Gastrocnemius medialis (tissue), 4 donors: Measurements from ENCODE around the gene FAM168A. TPM values are rescaled to one million over a fixed set of nuclear protein-coding genes. Genes with fewer than 3 reads are reported as not detected.

ENCODE experiments used
- ATAC-seq, 2 donors: fragments of 150-250 bp; one replicate each; pipeline ENCODE4 v1.9.1; 2016
- DNase-seq, 2 donors: peaks; one replicate each; pipeline ENCODE4 v3.0.0-alpha.2; 2019
- H3K27ac ChIP-seq, 4 donors: fragments of 200-600 bp; sonication (generic); 1 replicate in 1 of 4; 2 replicates in 3 of 4; pipeline ENCODE4 v1.5.1; 2016 to 2018; ENCODE audit warnings: mild to moderate bottlenecking in 2 of 4, moderate library complexity in 1 of 4
- H3K27me3 ChIP-seq, 3 donors: fragments of 200-600 bp; sonication (generic) in 2 of 3; 1 replicate in 1 of 3; 2 replicates in 2 of 3; pipeline versions ENCODE4 v1.5.1 to v1.6.0; 2016 to 2019; ENCODE audit warnings: mild to moderate bottlenecking in 1 of 3, moderate library complexity in 1 of 3
- H3K36me3 ChIP-seq, 2 donors: fragments of 200-600 bp; sonication (generic) in 1 of 2; one replicate each; pipeline ENCODE4 v1.5.1; 2017 to 2018
- H3K4me1 ChIP-seq, 2 donors: fragments of 200-600 bp; sonication (generic) in 1 of 2; one replicate each; pipeline ENCODE4 v1.5.1; 2016 to 2017; ENCODE audit warnings: mild to moderate bottlenecking in 2 of 2
- H3K4me3 ChIP-seq, 4 donors: fragments of 200-600 bp; sonication (generic) in 3 of 4; 1 replicate in 1 of 4; 2 replicates in 3 of 4; pipeline ENCODE4 v1.5.1; 2016 to 2019; ENCODE audit warnings: mild to moderate bottlenecking in 2 of 4
- H3K9me3 ChIP-seq, 3 donors: fragments of 200-600 bp; sonication (generic) in 2 of 3; 1 replicate in 1 of 3; 2 replicates in 2 of 3; pipeline ENCODE4 v1.5.1; 2016 to 2019
- POLR2A ChIP-seq, 2 donors: fragments of 450-650 bp; IDR thresholded peaks; one replicate each; pipeline ENCODE4 v1.6.1; 2017; ENCODE audit warnings: antibody characterized with exemption in 2 of 2, mild to moderate bottlenecking in 2 of 2, moderate library complexity in 2 of 2
- in situ Hi-C, 4 donors: fragments of 200-750 bp; cut with MboI; loops; one replicate each; pipeline versions ENCODE4 v1.15.0 to v1.8.0; 2017; ENCODE audit warnings: low sequenced_read_pairs in 4 of 4
- intact Hi-C: fragments of 100-400 bp; cut with DNase I; formaldehyde crosslinking; loops from one replicate; pipeline ENCODE4 v1.15.1; 2023; ENCODE audit warnings: low total_unique reads
- total RNA-seq, 4 donors: library from RNA; depleted of rRNA; stranded (reverse); fragments of >200 nt; gene quantifications; one replicate each; pipeline versions ENCODE4 v1.1.0 to v1.2.3, GENCODE V29; 2016
- TF ChIP-seq, protein P1 (sequence below), 5 experiments: fragments of 450-650 bp in 3 of 5; fragments of 200-600 bp in 2 of 5; sonication (generic) in 2 of 5; IDR thresholded peaks in 4 of 5; conservative IDR thresholded peaks in 1 of 5; 1 replicate in 4 of 5; 2 replicates in 1 of 5; pipeline ENCODE4 v1.5.1; 2016 to 2019; ENCODE audit warnings: antibody characterized with exemption in 5 of 5, mild to moderate bottlenecking in 3 of 5, moderate library complexity in 3 of 5

The FAM168A gene
- total RNA-seq, 4 donors from 2014 or later = 15.9 to 29.3 (median 21.4) TPM

DNA sequence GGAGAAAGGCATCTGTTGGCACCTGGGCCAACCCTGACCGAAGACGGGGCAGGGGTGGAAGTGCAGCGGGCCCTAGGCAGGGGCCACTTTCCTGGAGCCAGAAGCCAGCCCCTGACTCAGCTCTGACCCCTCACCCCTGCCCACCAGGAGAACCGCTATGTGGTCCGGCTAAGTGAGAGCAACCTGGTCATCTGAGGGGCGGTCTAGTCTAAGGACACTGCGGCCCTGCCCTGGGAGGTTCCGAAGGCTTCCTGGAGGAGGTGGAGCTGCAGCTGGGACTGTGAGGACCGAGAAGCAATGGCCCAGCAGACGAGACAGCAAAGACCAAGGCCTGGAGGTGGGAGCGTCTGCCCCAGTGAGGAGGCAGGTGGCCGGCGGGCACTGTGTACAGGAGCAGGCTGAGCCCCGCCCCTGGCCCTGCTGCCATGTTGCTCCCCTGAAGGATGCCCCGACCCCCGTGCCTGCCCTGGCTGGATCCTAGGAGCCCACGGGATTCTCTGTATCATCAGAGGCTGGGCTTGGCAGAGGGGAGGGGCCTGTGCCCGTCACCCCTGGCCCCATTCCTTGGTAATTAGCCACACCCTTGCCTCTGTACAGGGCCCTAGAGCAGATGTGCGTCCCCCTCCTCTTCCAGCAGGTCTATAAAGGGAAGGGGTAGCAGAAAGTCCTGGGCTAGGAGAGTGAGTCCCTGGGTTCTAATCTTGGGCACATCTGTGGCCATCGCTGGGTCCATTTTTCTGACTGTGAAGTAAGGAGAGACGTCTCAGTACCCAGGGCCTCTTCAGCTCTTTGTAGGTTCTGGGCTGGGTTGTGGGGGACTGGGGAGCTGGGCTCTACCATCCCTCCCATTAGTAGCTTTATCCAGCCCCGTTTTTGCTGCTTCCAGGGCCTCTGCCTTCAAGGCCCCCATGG lies 202.4 kb downstream of the FAM168A start:
- in situ Hi-C loops = no loop called here
- intact Hi-C loops = no loop called here
- peak in 1 of 2 donors; percentile 15 for DNase-seq

DNA sequence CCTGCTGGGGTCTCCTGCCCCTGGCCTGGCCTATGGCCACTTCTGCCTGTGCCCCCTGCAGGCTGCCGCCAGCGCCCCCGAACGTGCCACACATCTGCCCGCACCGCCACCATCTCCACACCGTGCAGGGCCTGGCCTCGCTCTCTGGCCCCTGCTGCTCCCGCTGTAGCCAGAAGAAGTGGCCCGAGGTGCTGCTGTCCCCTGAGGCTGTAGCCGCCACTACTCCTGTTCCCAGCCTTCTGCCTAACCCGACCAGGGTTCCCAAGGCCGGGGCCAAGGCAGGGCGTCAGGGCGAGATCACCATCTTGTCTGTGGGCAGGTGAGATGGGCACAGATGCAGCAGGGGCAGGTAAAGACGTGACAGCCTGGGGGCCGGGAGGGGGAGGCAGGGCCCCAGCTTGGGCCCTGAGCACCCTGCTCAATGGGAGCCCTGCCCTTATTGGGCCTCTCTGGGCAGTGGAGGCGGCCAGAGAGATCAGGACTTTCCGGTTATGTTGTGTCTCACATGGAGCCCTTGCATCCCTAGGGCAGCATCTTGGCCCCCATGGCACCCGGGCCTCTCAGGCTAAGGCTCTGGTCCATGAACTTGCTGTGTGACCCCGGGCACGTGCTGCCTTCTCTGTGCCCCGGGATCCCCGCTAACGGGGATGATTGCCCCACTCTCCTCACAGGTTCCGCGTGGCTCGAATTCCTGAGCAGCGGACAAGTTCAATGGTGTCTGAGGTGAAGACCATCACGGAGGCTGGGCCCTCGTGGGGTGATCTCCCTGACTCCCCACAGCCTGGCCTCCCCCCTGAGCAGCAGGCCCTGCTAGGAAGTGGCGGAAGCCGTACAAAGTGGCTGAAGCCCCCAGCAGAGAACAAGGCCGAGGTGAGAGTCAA lies 203.3 kb downstream of the FAM168A start:
- TF ChIP-seq, protein P1, sequence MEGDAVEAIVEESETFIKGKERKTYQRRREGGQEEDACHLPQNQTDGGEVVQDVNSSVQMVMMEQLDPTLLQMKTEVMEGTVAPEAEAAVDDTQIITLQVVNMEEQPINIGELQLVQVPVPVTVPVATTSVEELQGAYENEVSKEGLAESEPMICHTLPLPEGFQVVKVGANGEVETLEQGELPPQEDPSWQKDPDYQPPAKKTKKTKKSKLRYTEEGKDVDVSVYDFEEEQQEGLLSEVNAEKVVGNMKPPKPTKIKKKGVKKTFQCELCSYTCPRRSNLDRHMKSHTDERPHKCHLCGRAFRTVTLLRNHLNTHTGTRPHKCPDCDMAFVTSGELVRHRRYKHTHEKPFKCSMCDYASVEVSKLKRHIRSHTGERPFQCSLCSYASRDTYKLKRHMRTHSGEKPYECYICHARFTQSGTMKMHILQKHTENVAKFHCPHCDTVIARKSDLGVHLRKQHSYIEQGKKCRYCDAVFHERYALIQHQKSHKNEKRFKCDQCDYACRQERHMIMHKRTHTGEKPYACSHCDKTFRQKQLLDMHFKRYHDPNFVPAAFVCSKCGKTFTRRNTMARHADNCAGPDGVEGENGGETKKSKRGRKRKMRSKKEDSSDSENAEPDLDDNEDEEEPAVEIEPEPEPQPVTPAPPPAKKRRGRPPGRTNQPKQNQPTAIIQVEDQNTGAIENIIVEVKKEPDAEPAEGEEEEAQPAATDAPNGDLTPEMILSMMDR (IDR thresholded peaks at IDR 0.05 in 4 of 5, conservative IDR thresholded peaks at IDR 0.05 in 1 of 5) = no peak
- no peak for TF ChIP-seq POLR2A (IDR thresholded peaks at IDR 0.05)
- intact Hi-C loops = no loop called here
- Histone ChIP-seq H3K9me3 (no peaks in the 10 kb centered on the region), H3K36me3 (peaks cover 0 to 23% of the 10 kb centered on the region in 2 donors), H3K27me3 (no peaks in the 10 kb centered on the region), H3K4me3 (no peak overlapping the region), H3K27ac (peak overlapping the region in 2 of 4 donors; percentile 45 to 68), H3K4me1 (peaks cover 21 to 50% of the 10 kb centered on the region in 2 donors)
- ATAC-seq (no peak), DNase-seq (peak in 1 of 2 donors; percentile 14)
- in situ Hi-C loops = loop anchor here (5.0 kb wide), 1 partner anchor 42 kb away; no protein-coding TSS in a partner anchor

More for the DNA sequence above, 202.4 kb downstream of the FAM168A start:
- H3K27me3 ChIP-seq = no peaks in the 10 kb centered on the region
- H3K4me1 ChIP-seq = peaks cover 18 to 41% of the 10 kb centered on the region in 2 donors
- no peak for TF ChIP-seq POLR2A (IDR thresholded peaks at IDR 0.05)
- TF ChIP-seq, protein P1 (IDR thresholded peaks at IDR 0.05 in 4 of 5, conservative IDR thresholded peaks at IDR 0.05 in 1 of 5) = no peak
- peak overlapping the region in 3 of 4 donors; percentile 45 to 68 (median 49) for H3K27ac ChIP-seq
- H3K4me3 ChIP-seq = no peak overlapping the region
- H3K36me3 ChIP-seq = peaks cover 0 to 23% of the 10 kb centered on the region in 2 donors
- ATAC-seq = no peak
- no peaks in the 10 kb centered on the region for H3K9me3 ChIP-seq

DNA sequence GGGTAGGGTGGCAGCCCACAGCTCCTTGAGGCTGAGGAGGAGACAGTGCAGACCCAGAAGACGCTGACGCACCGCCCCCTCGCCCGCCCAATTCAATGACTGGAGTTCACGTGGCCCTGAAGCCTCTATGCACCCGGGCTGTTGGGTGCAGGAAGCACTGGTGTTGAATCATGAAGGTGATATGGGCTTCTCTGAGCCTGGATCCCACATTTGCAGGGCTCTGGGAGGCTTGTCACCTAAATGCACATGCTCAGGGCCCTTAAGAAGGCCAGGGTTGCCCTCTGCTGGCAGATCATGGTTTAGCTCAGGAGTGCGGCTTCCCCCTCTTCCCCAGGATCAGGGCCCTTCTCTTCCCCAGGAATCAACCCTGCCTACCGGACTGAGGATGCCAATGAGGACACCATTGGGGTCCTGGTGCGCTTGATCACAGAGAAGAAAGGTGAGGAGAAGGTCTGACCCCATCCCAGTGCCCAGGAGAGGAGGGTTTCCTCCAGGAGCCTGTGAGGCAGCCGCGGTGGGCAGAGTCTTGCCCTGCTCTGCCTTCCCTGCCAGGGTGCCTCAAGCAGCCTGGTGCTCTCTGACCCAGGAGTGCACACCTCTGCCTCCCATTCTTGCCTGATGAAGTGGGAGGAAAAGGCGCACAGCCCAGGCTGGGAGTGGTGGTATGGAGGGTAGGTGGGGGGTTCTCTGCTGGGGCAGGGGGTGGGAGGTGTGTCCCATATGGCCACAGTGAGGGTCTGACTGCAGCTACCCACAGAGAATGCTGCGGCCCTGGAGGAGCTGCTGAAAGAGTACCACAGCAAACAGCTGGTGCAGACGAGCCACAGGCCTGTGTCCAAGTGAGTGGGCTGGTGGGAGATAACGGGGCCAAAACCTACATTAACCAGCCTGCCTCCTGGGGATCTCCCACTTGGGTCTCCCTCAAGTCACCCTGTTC lies 204.2 kb downstream of the FAM168A start:
- Histone ChIP-seq H3K27ac (peak overlapping the region in 2 of 4 donors; percentile 27 to 53), H3K4me1 (peaks cover 30 to 59% of the 10 kb centered on the region in 2 donors), H3K4me3 (no peak overlapping the region), H3K27me3 (no peaks in the 10 kb centered on the region), H3K36me3 (peaks cover 0 to 23% of the 10 kb centered on the region in 2 donors), H3K9me3 (no peaks in the 10 kb centered on the region)
- intact Hi-C loops = loop anchor here (1.0 to 2.0 kb wide), 3 partner anchors 17 to 87 kb away; partner anchors contain the start of gene RELT
- DNase-seq = peak; percentile 44 to 75
- ATAC-seq = peak; percentile 55 to 72
- in situ Hi-C loops = loop anchor here (5.0 kb wide), 1 partner anchor 41 kb away; no protein-coding TSS in a partner anchor
- TF ChIP-seq POLR2A (IDR thresholded peaks at IDR 0.05) = no peak
- TF ChIP-seq, protein P1 (IDR thresholded peaks at IDR 0.05 in 4 of 5, conservative IDR thresholded peaks at IDR 0.05 in 1 of 5) = peak; percentile 77 to 91 (median 88)
